SK-N-SH (cell line): ENCODE measurements around the gene PATL2. TPM values are rescaled to one million over a fixed set of nuclear protein-coding genes. Genes with fewer than 3 reads are reported as not detected.
A peak's percentile ranks its signal among the peaks of the same experiment; 100 is the strongest.

Source experiments
- CTCF ChIA-PET: fragments of 300-600, 350-600 bp; formaldehyde crosslinking; extraction: SDS; loops from one replicate; lab custom pipeline; 2021; lab: Yijun Ruan, JAX
- POLR2A ChIA-PET: fragments of 350-600 bp; sonication (Branson Sonifier 250); formaldehyde crosslinking; extraction: SDS; loops from one replicate; lab custom pipeline; 2020; ENCODE audit warnings: antibody characterized with exemption, inconsistent platforms; lab: Yijun Ruan, JAX
- DNase-seq: peaks from one replicate; pipeline ENCODE4 v3.0.0; 2012
- H2AFZ ChIP-seq: fragments of 200-600 bp; sonication (generic); 2 replicates; pipeline ENCODE4 v1.8.1; 2016; ENCODE audit warnings: antibody characterized with exemption, mild to moderate bottlenecking, low read depth
- H3F3A ChIP-seq: fragments of 200-600 bp; sonication (generic); replicated peaks from 2 replicates; pipeline ENCODE3; 2016; ENCODE audit warnings: antibody characterized with exemption, mild to moderate bottlenecking; ENCODE audit not compliant: insufficient read depth
- H3K27ac ChIP-seq, 2 experiments: fragments of 200-500 bp in 1 of 2; fragments of 200-600 bp in 1 of 2; sonication (Bioruptor generic) in 1 of 2; sonication (generic), shearing (Covaris generic) in 1 of 2; 2 replicates each; pipeline versions ENCODE4 v1.5.1 to v1.6.1; 2014 to 2016; ENCODE audit warnings: low read depth in 2 of 2, inconsistent platforms in 1 of 2, low read length in 1 of 2, mild to moderate bottlenecking in 1 of 2, mixed read lengths in 1 of 2
- H3K27me3 ChIP-seq: fragments of 200-600 bp; sonication (generic), shearing (Covaris generic); 2 replicates; pipeline ENCODE4 v1.6.1; 2016; ENCODE audit warnings: mixed run types; ENCODE audit not compliant: insufficient read depth
- H3K36me3 ChIP-seq, 2 experiments: fragments of 200-500 bp in 1 of 2; fragments of 200-600 bp in 1 of 2; sonication (Bioruptor generic) in 1 of 2; sonication (generic) in 1 of 2; replicated peaks in 1 of 2; 2 replicates each; pipeline versions ENCODE3 to v1.5.1; 2014 to 2016; ENCODE audit warnings: low read length in 1 of 2, mild to moderate bottlenecking in 1 of 2; ENCODE audit not compliant: insufficient read depth in 2 of 2, control insufficient read depth in 1 of 2
- H3K4me1 ChIP-seq, 2 experiments: fragments of 200-500 bp in 1 of 2; fragments of 200-600 bp in 1 of 2; sonication (Bioruptor generic) in 1 of 2; sonication (generic), shearing (Covaris generic) in 1 of 2; 2 replicates each; pipeline versions ENCODE4 v1.5.1 to v1.6.1; 2014 to 2016; ENCODE audit warnings: low read depth in 1 of 2, low read length in 1 of 2, mixed run types in 1 of 2; ENCODE audit not compliant: insufficient read depth in 2 of 2, control insufficient read depth in 1 of 2
- H3K4me2 ChIP-seq: fragments of 200-600 bp; sonication (generic), shearing (Covaris generic); 2 replicates; pipeline ENCODE4 v1.6.1; 2017; ENCODE audit warnings: mixed run types
- H3K4me3 ChIP-seq, 2 experiments: fragments of 200-500 bp in 1 of 2; fragments of 200-600 bp in 1 of 2; sonication (Bioruptor generic) in 1 of 2; sonication (generic), shearing (Covaris generic) in 1 of 2; 2 replicates each; pipeline versions ENCODE4 v1.5.1 to v1.8.1; 2014 to 2016; ENCODE audit warnings: low read depth in 2 of 2, inconsistent platforms in 1 of 2, low read length in 1 of 2, mild to moderate bottlenecking in 1 of 2, mixed read lengths in 1 of 2, moderate library complexity in 1 of 2
- H3K79me2 ChIP-seq: fragments of 200-600 bp; sonication (generic); 2 replicates; pipeline ENCODE4 v1.8.1; 2017; ENCODE audit warnings: mild to moderate bottlenecking; ENCODE audit not compliant: insufficient read depth
- H3K9ac ChIP-seq: fragments of 200-600 bp; sonication (generic); 2 replicates; pipeline ENCODE4 v1.6.1; 2017; ENCODE audit warnings: mixed run types
- H3K9me2 ChIP-seq: fragments of 200-600 bp; sonication (generic); 2 replicates; pipeline ENCODE4 v1.6.1; 2017; ENCODE audit warnings: mixed run types
- H3K9me3 ChIP-seq: fragments of 200-600 bp; sonication (generic); 2 replicates; pipeline ENCODE4 v1.6.1; 2017; ENCODE audit warnings: mixed run types, mild to moderate bottlenecking, moderate library complexity
- H4K20me1 ChIP-seq: fragments of 200-600 bp; sonication (generic); 2 replicates; pipeline ENCODE4 v1.6.1; 2017; ENCODE audit warnings: mild to moderate bottlenecking, mixed run types; ENCODE audit not compliant: insufficient read depth
- CHD2 ChIP-seq: fragments of 150-350 bp; IDR thresholded peaks from 2 replicates; pipeline ENCODE4 v1.6.1; 2018; ENCODE audit warnings: low read length; ENCODE audit not compliant: partially characterized antibody
- ELF1 ChIP-seq: IDR thresholded peaks from 2 replicates; pipeline ENCODE4 v1.4.0; 2012
- EP300 ChIP-seq, 2 experiments: IDR thresholded peaks; 2 replicates each; pipeline versions ENCODE4 v1.4.0 to v1.6.1; 2012; ENCODE audit warnings: borderline replicate concordance in 1 of 2, low read depth in 1 of 2, low read length in 1 of 2
- FOXJ3 ChIP-seq: sonication (generic); formaldehyde crosslinking; IDR thresholded peaks from 2 replicates; pipeline ENCODE4 v1.5.1; 2020; ENCODE audit warnings: mild to moderate bottlenecking, missing genetic modification reagents
- GABPA ChIP-seq: IDR thresholded peaks from 2 replicates; pipeline ENCODE4 v1.4.0; 2012; ENCODE audit warnings: low read depth, mild to moderate bottlenecking
- GATA2 ChIP-seq: sonication (generic); formaldehyde crosslinking; IDR thresholded peaks from 2 replicates; pipeline ENCODE4 v1.5.0; 2020; ENCODE audit warnings: mild to moderate bottlenecking, missing genetic modification reagents
- JUND ChIP-seq: IDR thresholded peaks from 2 replicates; pipeline ENCODE4 v1.4.0; 2012
- MEF2A ChIP-seq: IDR thresholded peaks from 2 replicates; pipeline ENCODE4 v1.4.0; 2012; ENCODE audit warnings: low read depth, borderline replicate concordance
- MXI1 ChIP-seq: IDR thresholded peaks from 2 replicates; pipeline ENCODE4 v1.6.1; 2012; ENCODE audit warnings: mild to moderate bottlenecking, low read depth, low read length, improper control_type of control experiment
- POLR2AphosphoS5 ChIP-seq: IDR thresholded peaks from 2 replicates; pipeline ENCODE4 v1.6.1; 2012; ENCODE audit warnings: low read depth, low read length
- RAD21 ChIP-seq: IDR thresholded peaks from 2 replicates; pipeline ENCODE4 v1.6.1; 2012; ENCODE audit warnings: mild to moderate bottlenecking, low read length
- RCOR1 ChIP-seq: fragments of 150-350 bp; IDR thresholded peaks from 2 replicates; pipeline ENCODE4 v1.6.1; 2017; ENCODE audit warnings: antibody characterized with exemption, low read length
- RFX5 ChIP-seq: IDR thresholded peaks from 2 replicates; pipeline ENCODE4 v1.6.1; 2012; ENCODE audit warnings: mild to moderate bottlenecking, improper control_type of control experiment, low read length
- SIN3A ChIP-seq: IDR thresholded peaks from 2 replicates; pipeline ENCODE4 v1.6.1; 2012; ENCODE audit warnings: low read depth, mild to moderate bottlenecking, low read length, moderate library complexity, borderline replicate concordance
- TEAD4 ChIP-seq: IDR thresholded peaks from 2 replicates; pipeline ENCODE4 v1.4.0; 2012; ENCODE audit warnings: mild to moderate bottlenecking, borderline replicate concordance; ENCODE audit not compliant: insufficient read depth
- WGBS: methylation state at CpG from one replicate; pipeline ENCODE4 v1.1.6; 2017; ENCODE audit warnings: low lambda C conversion rate; 5-methylcytosine and 5-hydroxymethylcytosine counted together
- polyA plus RNA-seq, 3 experiments: library from polyadenylated mRNA; depleted of rRNA; stranded (reverse); fragments of >200 nt; gene quantifications; 2 replicates each; pipeline ENCODE4 v1.2.3, GENCODE V29; 2012
- TF ChIP-seq, protein P1 (sequence below): IDR thresholded peaks from 2 replicates; pipeline ENCODE4; 2012
- TF ChIP-seq, protein P2 (sequence below): IDR thresholded peaks from 2 replicates; pipeline ENCODE4 v1.4.0; 2012; ENCODE audit warnings: low read depth, borderline replicate concordance
- TF ChIP-seq, protein P3 (sequence below): fragments of 150-350 bp; IDR thresholded peaks from 2 replicates; pipeline ENCODE4 v1.6.1; 2017; ENCODE audit warnings: antibody characterized with exemption, low read length, low read depth, borderline replicate concordance
- TF ChIP-seq, protein P4 (sequence below): fragments of 200-600 bp; sonication (generic); IDR thresholded peaks from 2 replicates; pipeline ENCODE4 v1.6.1; 2017; ENCODE audit warnings: antibody characterized with exemption, mild to moderate bottlenecking, moderate library complexity
- TF ChIP-seq, protein P5 (sequence below): IDR thresholded peaks from 2 replicates; pipeline ENCODE4 v1.4.0; 2012; ENCODE audit warnings: low read depth

Gene PATL2
- polyA plus RNA-seq, 1 of the 3 experiments (the other 2 are of a cell fraction), result 0.31 TPM

DNA sequence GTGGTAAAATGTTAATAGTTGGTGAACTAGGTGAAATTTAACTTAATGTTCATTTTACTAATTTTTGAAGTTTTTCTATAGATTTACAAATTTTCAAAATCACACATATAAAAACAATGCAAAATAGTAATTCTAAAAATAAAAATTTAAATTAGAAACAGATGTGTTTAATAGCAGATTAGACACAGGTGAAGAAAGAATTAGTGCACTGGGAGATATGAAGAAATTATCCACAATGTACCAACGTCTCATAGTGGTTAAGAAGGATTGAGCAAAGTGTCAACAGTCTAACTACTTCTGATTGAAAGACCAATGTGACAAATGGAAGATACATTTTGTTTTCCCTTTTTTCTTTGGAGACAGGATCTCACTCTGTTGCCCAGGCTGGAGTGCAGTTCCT lies 74.1 kb downstream of the PATL2 start:
- Histone ChIP-seq H3K27ac (no peak overlapping the region), H3K27me3 (no peaks in the 10 kb centered on the region), H3K4me1 (no peaks in the 10 kb centered on the region; a peak in 1 of 4 replicates), H4K20me1 (no peaks in the 10 kb centered on the region), H3K4me3 (no peak overlapping the region), H2AFZ (no peak overlapping the region), H3K79me2 (peaks cover 11% of the 10 kb centered on the region; the same call in 1 of the 2 replicates), H3K9me2 (no peaks in the 10 kb centered on the region)
- peak; percentile 11 for DNase-seq
- CTCF ChIA-PET, result interaction anchor here (1.1 kb wide), 1 partner anchor 11 kb away, joined by 3 read pairs; no protein-coding TSS in a partner anchor
- no peak for TF ChIP-seq MXI1
- TF ChIP-seq, protein P1, sequence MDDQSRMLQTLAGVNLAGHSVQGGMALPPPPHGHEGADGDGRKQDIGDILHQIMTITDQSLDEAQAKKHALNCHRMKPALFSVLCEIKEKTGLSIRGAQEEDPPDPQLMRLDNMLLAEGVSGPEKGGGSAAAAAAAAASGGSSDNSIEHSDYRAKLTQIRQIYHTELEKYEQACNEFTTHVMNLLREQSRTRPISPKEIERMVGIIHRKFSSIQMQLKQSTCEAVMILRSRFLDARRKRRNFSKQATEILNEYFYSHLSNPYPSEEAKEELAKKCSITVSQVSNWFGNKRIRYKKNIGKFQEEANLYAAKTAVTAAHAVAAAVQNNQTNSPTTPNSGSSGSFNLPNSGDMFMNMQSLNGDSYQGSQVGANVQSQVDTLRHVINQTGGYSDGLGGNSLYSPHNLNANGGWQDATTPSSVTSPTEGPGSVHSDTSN, result no peak
- TF ChIP-seq GATA2, result no peak
- no peak for TF ChIP-seq ELF1
- no peak for TF ChIP-seq EP300 (IDR thresholded peaks at IDR 0.05; ENCODE audit: borderline replicate concordance in 1 of 2, low read depth in 1 of 2, low read length in 1 of 2)
- TF ChIP-seq GABPA, result no peak
- TF ChIP-seq RCOR1, result no peak
- TF ChIP-seq JUND, result no peak
- TF ChIP-seq, protein P2, sequence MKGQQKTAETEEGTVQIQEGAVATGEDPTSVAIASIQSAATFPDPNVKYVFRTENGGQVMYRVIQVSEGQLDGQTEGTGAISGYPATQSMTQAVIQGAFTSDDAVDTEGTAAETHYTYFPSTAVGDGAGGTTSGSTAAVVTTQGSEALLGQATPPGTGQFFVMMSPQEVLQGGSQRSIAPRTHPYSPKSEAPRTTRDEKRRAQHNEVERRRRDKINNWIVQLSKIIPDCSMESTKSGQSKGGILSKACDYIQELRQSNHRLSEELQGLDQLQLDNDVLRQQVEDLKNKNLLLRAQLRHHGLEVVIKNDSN, result no peak
- no peak for TF ChIP-seq FOXJ3 (CRISPR knock-in tag)
- TF ChIP-seq, protein P3, sequence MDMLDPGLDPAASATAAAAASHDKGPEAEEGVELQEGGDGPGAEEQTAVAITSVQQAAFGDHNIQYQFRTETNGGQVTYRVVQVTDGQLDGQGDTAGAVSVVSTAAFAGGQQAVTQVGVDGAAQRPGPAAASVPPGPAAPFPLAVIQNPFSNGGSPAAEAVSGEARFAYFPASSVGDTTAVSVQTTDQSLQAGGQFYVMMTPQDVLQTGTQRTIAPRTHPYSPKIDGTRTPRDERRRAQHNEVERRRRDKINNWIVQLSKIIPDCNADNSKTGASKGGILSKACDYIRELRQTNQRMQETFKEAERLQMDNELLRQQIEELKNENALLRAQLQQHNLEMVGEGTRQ, result no peak
- TF ChIP-seq, protein P4, sequence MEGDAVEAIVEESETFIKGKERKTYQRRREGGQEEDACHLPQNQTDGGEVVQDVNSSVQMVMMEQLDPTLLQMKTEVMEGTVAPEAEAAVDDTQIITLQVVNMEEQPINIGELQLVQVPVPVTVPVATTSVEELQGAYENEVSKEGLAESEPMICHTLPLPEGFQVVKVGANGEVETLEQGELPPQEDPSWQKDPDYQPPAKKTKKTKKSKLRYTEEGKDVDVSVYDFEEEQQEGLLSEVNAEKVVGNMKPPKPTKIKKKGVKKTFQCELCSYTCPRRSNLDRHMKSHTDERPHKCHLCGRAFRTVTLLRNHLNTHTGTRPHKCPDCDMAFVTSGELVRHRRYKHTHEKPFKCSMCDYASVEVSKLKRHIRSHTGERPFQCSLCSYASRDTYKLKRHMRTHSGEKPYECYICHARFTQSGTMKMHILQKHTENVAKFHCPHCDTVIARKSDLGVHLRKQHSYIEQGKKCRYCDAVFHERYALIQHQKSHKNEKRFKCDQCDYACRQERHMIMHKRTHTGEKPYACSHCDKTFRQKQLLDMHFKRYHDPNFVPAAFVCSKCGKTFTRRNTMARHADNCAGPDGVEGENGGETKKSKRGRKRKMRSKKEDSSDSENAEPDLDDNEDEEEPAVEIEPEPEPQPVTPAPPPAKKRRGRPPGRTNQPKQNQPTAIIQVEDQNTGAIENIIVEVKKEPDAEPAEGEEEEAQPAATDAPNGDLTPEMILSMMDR, result no peak
- TF ChIP-seq MEF2A, result no peak
- no peak for TF ChIP-seq POLR2AphosphoS5
- TF ChIP-seq, protein P5, sequence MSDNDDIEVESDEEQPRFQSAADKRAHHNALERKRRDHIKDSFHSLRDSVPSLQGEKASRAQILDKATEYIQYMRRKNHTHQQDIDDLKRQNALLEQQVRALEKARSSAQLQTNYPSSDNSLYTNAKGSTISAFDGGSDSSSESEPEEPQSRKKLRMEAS, result no peak
- TF ChIP-seq RAD21, result no peak
- no peak for TF ChIP-seq TEAD4
- no peak for TF ChIP-seq CHD2
- no peak for TF ChIP-seq SIN3A
- no peak for TF ChIP-seq RFX5
- TF ChIP-seq, all 33 proteins: peak for 0
- WGBS, result 73% methylated on average over 1 of the region's 1 CpG
- Histone ChIP-seq H3K4me2 (no peak overlapping the region), H3K9ac (no peak overlapping the region), H3F3A (peaks cover 13% of the 10 kb centered on the region), H3K9me3 (0 out of 2 replicates have a peak, but pooled peaks cover 11% of the 10 kb centered on the region), H3K36me3 (peaks cover 8 to 53% of the 10 kb centered on the region in 2 experiments)
- POLR2A ChIA-PET, result no interaction called here
